MM.1S (cell line): ENCODE measurements around the gene PRKCE.

ENCODE experiments used
- DNase-seq: peaks from one replicate; pipeline ENCODE4 v3.0.0-alpha.2; 2015
- H2AFZ ChIP-seq: fragments of 300-600 bp; sonication (generic); 2 replicates; pipeline ENCODE4 v1.6.0; 2016; ENCODE audit warnings: antibody characterized with exemption, low read length
- H3F3A ChIP-seq: fragments of 300-600 bp; sonication (generic); 2 replicates; pipeline ENCODE4 v1.6.1; 2016; ENCODE audit warnings: mild to moderate bottlenecking, antibody characterized with exemption, low read length, moderate library complexity, mixed read lengths; ENCODE audit not compliant: insufficient read depth
- H3K27ac ChIP-seq: fragments of 300-600 bp; sonication (generic); 2 replicates; pipeline ENCODE4 v1.5.1; 2016; ENCODE audit warnings: mild to moderate bottlenecking, low read length
- H3K27me3 ChIP-seq: fragments of 300-600 bp; sonication (generic); replicated peaks from 2 replicates; pipeline ENCODE4 v1.6.0; 2016; ENCODE audit warnings: low read length; ENCODE audit not compliant: insufficient read depth
- H3K36me3 ChIP-seq: fragments of 300-600 bp; sonication (generic); replicated peaks from 2 replicates; pipeline ENCODE4 v1.6.1; 2016; ENCODE audit warnings: mild to moderate bottlenecking, low read length, mixed read lengths; ENCODE audit not compliant: insufficient read depth
- H3K4me1 ChIP-seq: fragments of 300-600 bp; sonication (generic); 2 replicates; pipeline ENCODE4 v1.6.1; 2016; ENCODE audit warnings: low read length, mixed read lengths
- H3K4me2 ChIP-seq: fragments of 300-600 bp; sonication (generic); 2 replicates; pipeline ENCODE4 v1.6.0; 2016; ENCODE audit warnings: low read depth, low read length
- H3K4me3 ChIP-seq: fragments of 300-600 bp; sonication (generic); 2 replicates; pipeline ENCODE4 v1.5.1; 2016; ENCODE audit warnings: low read length, mixed read lengths
- H3K79me2 ChIP-seq: fragments of 300-600 bp; sonication (generic); 2 replicates; pipeline ENCODE4 v1.6.1; 2016; ENCODE audit warnings: mixed run types, low read length, mixed read lengths
- H3K9ac ChIP-seq: fragments of 300-600 bp; sonication (generic); 2 replicates; pipeline ENCODE4 v1.6.1; 2016; ENCODE audit warnings: low read length, mixed read lengths
- H3K9me2 ChIP-seq: fragments of 300-600 bp; sonication (generic); replicated peaks from 2 replicates; pipeline ENCODE4 v1.6.1; 2016; ENCODE audit warnings: mild to moderate bottlenecking, low read length, mixed read lengths; ENCODE audit not compliant: insufficient read depth
- H3K9me3 ChIP-seq: fragments of 300-600 bp; sonication (generic); replicated peaks from 2 replicates; pipeline ENCODE4 v1.6.1; 2016; ENCODE audit warnings: mild to moderate bottlenecking, low read length, mixed read lengths; ENCODE audit not compliant: insufficient read depth
- H4K20me1 ChIP-seq: fragments of 300-600 bp; sonication (generic); 2 replicates; pipeline ENCODE4 v1.6.1; 2016; ENCODE audit warnings: mild to moderate bottlenecking, low read length, moderate library complexity, mixed read lengths; ENCODE audit not compliant: insufficient read depth
- EZH2 ChIP-seq: fragments of 300-600 bp; sonication (generic); optimal IDR thresholded peaks from 2 replicates; pipeline ENCODE3; 2017; ENCODE audit warnings: low read depth, mild to moderate bottlenecking, antibody characterized with exemption, low read length, mixed read lengths
- EZH2phosphoT487 ChIP-seq: fragments of 300-600 bp; sonication (generic); IDR thresholded peaks from 2 replicates; pipeline ENCODE4 v1.6.1; 2018; ENCODE audit warnings: antibody characterized with exemption, low read length
- TF ChIP-seq, protein P1 (sequence below): fragments of 300-600 bp; sonication (generic); IDR thresholded peaks from 2 replicates; pipeline ENCODE4 v1.5.1; 2016; ENCODE audit warnings: antibody characterized with exemption, low read length, mixed read lengths

Gene PRKCE

DNA sequence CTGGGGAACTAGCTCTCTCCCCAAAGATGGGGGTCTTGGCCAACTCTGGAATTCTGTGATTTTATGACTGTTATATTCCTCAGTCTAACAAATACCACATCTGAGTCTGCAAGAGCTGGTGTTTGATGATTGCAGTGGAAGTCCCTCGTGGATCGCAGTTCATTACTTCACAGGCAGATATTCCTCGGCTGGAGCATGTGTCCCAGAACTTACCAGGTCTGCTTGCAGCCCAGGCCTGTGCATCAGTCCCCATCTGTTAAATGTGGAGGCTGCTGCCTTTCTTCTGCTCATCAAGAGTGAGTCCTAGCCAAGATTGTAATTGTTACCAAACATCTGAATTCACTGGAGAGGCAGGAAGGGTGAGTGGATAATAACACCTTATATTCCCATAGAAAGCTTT is 55.5 kb downstream of the PRKCE start:
- Histone ChIP-seq H3K27ac (no peak overlapping the region), H3K36me3 (no peaks in the 10 kb centered on the region), H3K79me2 (no peaks in the 10 kb centered on the region), H3K4me2 (no peak overlapping the region), H3K9me2 (no peaks in the 10 kb centered on the region), H3F3A (no peaks in the 10 kb centered on the region), H3K9ac (no peak overlapping the region), H3K4me1 (no peaks in the 10 kb centered on the region), H3K9me3 (no peaks in the 10 kb centered on the region), H2AFZ (no peak overlapping the region), H4K20me1 (no peaks in the 10 kb centered on the region), H3K27me3 (no peaks in the 10 kb centered on the region), H3K4me3 (no peak overlapping the region)
- TF ChIP-seq, protein P1, sequence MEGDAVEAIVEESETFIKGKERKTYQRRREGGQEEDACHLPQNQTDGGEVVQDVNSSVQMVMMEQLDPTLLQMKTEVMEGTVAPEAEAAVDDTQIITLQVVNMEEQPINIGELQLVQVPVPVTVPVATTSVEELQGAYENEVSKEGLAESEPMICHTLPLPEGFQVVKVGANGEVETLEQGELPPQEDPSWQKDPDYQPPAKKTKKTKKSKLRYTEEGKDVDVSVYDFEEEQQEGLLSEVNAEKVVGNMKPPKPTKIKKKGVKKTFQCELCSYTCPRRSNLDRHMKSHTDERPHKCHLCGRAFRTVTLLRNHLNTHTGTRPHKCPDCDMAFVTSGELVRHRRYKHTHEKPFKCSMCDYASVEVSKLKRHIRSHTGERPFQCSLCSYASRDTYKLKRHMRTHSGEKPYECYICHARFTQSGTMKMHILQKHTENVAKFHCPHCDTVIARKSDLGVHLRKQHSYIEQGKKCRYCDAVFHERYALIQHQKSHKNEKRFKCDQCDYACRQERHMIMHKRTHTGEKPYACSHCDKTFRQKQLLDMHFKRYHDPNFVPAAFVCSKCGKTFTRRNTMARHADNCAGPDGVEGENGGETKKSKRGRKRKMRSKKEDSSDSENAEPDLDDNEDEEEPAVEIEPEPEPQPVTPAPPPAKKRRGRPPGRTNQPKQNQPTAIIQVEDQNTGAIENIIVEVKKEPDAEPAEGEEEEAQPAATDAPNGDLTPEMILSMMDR = no peak
- TF ChIP-seq EZH2phosphoT487 (no peak), EZH2 (no peak)
- no peak for DNase-seq

GRCh38 chr2:45707661-45708060 is 56.2 kb downstream of the PRKCE start:
- H3K9me3 ChIP-seq = no peaks in the 10 kb centered on the region
- no peak overlapping the region for H2AFZ ChIP-seq
- no peak overlapping the region for H3K27ac ChIP-seq
- no peak overlapping the region for H3K4me2 ChIP-seq
- H4K20me1 ChIP-seq = no peaks in the 10 kb centered on the region
- H3K4me1 ChIP-seq = peaks cover 4% of the 10 kb centered on the region
- H3K27me3 ChIP-seq = no peaks in the 10 kb centered on the region
- no peak for DNase-seq
- TF ChIP-seq, protein P1 = no peak
- TF ChIP-seq EZH2 (no peak), EZH2phosphoT487 (no peak)
- H3K36me3 ChIP-seq = no peaks in the 10 kb centered on the region
- no peak overlapping the region for H3K4me3 ChIP-seq
- no peaks in the 10 kb centered on the region for H3K9me2 ChIP-seq
- no peaks in the 10 kb centered on the region for H3F3A ChIP-seq
- H3K79me2 ChIP-seq = no peaks in the 10 kb centered on the region
- no peak overlapping the region for H3K9ac ChIP-seq

DNA sequence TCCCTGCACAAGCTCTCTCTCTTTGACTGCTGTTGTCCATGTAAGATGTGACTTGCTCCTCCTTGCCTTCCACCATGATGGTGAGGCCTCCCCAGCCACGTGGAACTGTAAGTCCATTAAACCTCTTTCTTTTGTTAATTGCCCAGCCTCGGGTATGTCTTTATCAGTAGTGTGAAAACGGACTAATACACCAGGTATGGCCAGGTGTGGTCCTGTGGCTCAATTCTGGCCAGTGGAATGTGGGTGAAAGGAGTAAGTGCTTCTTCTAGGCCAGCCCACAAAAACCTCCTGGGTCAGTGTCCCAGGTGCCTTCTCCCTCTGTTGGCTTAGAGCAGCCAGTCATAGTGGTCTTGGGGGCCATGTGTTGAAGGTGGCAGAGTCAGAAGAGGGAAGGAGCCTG is 57.0 kb downstream of the PRKCE start:
- TF ChIP-seq, protein P1 = no peak
- TF ChIP-seq EZH2phosphoT487 (no peak), EZH2 (no peak)
- DNase-seq = no peak
- Histone ChIP-seq H3K4me2 (no peak overlapping the region), H3K27ac (no peak overlapping the region), H3K4me1 (peaks cover 12% of the 10 kb centered on the region), H3F3A (peaks cover 6% of the 10 kb centered on the region), H3K9ac (no peak overlapping the region), H4K20me1 (no peaks in the 10 kb centered on the region), H3K27me3 (no peaks in the 10 kb centered on the region), H3K79me2 (no peaks in the 10 kb centered on the region), H2AFZ (no peak overlapping the region), H3K9me2 (no peaks in the 10 kb centered on the region), H3K36me3 (no peaks in the 10 kb centered on the region), H3K9me3 (no peaks in the 10 kb centered on the region), H3K4me3 (no peak overlapping the region)
